Tongue (tissue), 2 donors: Measurements from ENCODE around the gene SERINC1. TPM values are rescaled to one million over a fixed set of nuclear protein-coding genes. Genes with fewer than 3 reads are reported as not detected.

Experiments
- small RNA-seq: library from RNA; depleted of rRNA; stranded (forward); fragments of <200 nt; gene quantifications from one replicate; pipeline ENCODE3, GENCODE V24; 2014; ENCODE audit warnings: low replicate concordance
- total RNA-seq: library from RNA; depleted of rRNA; stranded (reverse); fragments of >200 nt; gene quantifications from one replicate; pipeline ENCODE4 v1.2.3, GENCODE V29; 2014

SERINC1 gene
- total RNA-seq, 1 donor from 2014 or later = 244 TPM

Small RNA genes within 50 kb of the gene (small RNA-seq; reads per million reads assigned to genes)
- not detected for gene Z99129.1

Other genes starting within 250 kb of the SERINC1 start
- gene HSF2, start 72.2 kb downstream of the SERINC1 start, total RNA-seq = 106 TPM
- 7.1 TPM for gene PKIB, start 138.6 kb upstream of the SERINC1 start, total RNA-seq